ENCODE results near the gene MANBA.

The MANBA gene

GRCh38 chr4:102586002-102586643 is 174.6 kb downstream of the MANBA start:
- FAIRE-seq = no peak

GRCh38 chr4:102585329-102585728 is 175.4 kb downstream of the MANBA start:
- FAIRE-seq = no peak

GRCh38 chr4:102584091-102584490 is 176.7 kb downstream of the MANBA start:
- FAIRE-seq = peak; percentile 24
